GM20000 (cell line): ENCODE measurements around the gene KCP.

ENCODE experiments used
- DNase-seq: peaks from one replicate; pipeline ENCODE4 v3.0.0; 2012; ENCODE audit warnings: low spot score
- CTCF ChIP-seq: IDR thresholded peaks from 2 replicates; pipeline ENCODE4 v1.5.1; 2012; ENCODE audit warnings: mild to moderate bottlenecking, control low read depth; ENCODE audit errors: extremely low read depth, missing control alignments

Gene KCP

GRCh38 chr7:128910569-128910945, at the start of gene KCP:
TSS of gene KCP (minus strand) at chr7:128910709. CDS start at chr7:128910676, 33 bp downstream.
- TF ChIP-seq CTCF: no peak
- DNase-seq: no peak

- TF ChIP-seq CTCF: no peak
- DNase-seq: no peak
These were observed 48.8 kb upstream of the KCP start for GRCh38 chr7:128959296-128959695.

- DNase-seq: no peak
- TF ChIP-seq CTCF: no peak
These were observed 45.5 kb upstream of the KCP start for GRCh38 chr7:128955981-128956380.

GRCh38 chr7:128954830-128955802, 44.6 kb upstream of the KCP start:
- DNase-seq: peak; percentile 62
- TF ChIP-seq CTCF: no peak

GRCh38 chr7:128954150-128954549, 43.6 kb upstream of the KCP start:
- no peak for TF ChIP-seq CTCF

GRCh38 chr7:128951296-128951695, 40.8 kb upstream of the KCP start:
- TF ChIP-seq CTCF: no peak
- no peak for DNase-seq

More at GRCh38 chr7:128954150-128954549, 43.6 kb upstream of the KCP start:
- DNase-seq: no peak

- no peak for DNase-seq
- TF ChIP-seq CTCF: no peak
These were observed 38.7 kb upstream of the KCP start for GRCh38 chr7:128948976-128949760.
